SJSA1 (cell line): ENCODE results near the gene NAT8L. TPM values are rescaled to one million over a fixed set of nuclear protein-coding genes. Genes with fewer than 3 reads are reported as not detected.

Source experiments
- DNase-seq, 2 experiments: peaks; one replicate each; pipeline ENCODE4 v3.0.0-alpha.2; 2015 to 2020; ENCODE audit warnings: low spot score in 2 of 2, low read depth in 1 of 2
- H3K27ac ChIP-seq: fragments of 250-450 bp; sonication (Bioruptor Pico); 2 replicates; pipeline ENCODE4 v1.5.1; 2020; ENCODE audit warnings: mild to moderate bottlenecking, moderate library complexity
- H3K27me3 ChIP-seq: fragments of 250-450 bp; sonication (Bioruptor Pico); replicated peaks from 2 replicates; pipeline ENCODE4 v1.5.1; 2020; ENCODE audit warnings: mild to moderate bottlenecking, moderate library complexity
- H3K36me3 ChIP-seq: fragments of 250-450 bp; sonication (Bioruptor Pico); 2 replicates; pipeline ENCODE4 v1.5.1; 2020; ENCODE audit warnings: mild to moderate bottlenecking
- H3K4me1 ChIP-seq: fragments of 250-450 bp; sonication (Bioruptor Pico); replicated peaks from 2 replicates; pipeline ENCODE4 v1.6.1; 2021; ENCODE audit warnings: mild to moderate bottlenecking
- H3K4me3 ChIP-seq: fragments of 250-450 bp; sonication (Bioruptor Pico); 2 replicates; pipeline ENCODE4 v1.5.1; 2020; ENCODE audit warnings: mild to moderate bottlenecking
- H3K9me3 ChIP-seq: fragments of 250-450 bp; sonication (Bioruptor Pico); replicated peaks from 2 replicates; pipeline ENCODE4 v1.5.1; 2020; ENCODE audit warnings: mild to moderate bottlenecking
- total RNA-seq: library from RNA; depleted of rRNA; stranded (reverse); fragments of >200 nt; shearing (Covaris generic); gene quantifications from 2 replicates; pipeline ENCODE4 v1.2.3, GENCODE V29; 2014

Gene NAT8L
- total RNA-seq, 1 experiment from 2014 or later, result not detected

GRCh38 chr4:2079926-2080325 is 20.8 kb downstream of the NAT8L start:
- Histone ChIP-seq H3K4me1 (no peaks in the 10 kb centered on the region), H3K9me3 (no peaks in the 10 kb centered on the region), H3K27ac (no peak overlapping the region), H3K4me3 (no peak overlapping the region), H3K27me3 (no peaks in the 10 kb centered on the region), H3K36me3 (no peaks in the 10 kb centered on the region)
- DNase-seq, result no peak

DNA sequence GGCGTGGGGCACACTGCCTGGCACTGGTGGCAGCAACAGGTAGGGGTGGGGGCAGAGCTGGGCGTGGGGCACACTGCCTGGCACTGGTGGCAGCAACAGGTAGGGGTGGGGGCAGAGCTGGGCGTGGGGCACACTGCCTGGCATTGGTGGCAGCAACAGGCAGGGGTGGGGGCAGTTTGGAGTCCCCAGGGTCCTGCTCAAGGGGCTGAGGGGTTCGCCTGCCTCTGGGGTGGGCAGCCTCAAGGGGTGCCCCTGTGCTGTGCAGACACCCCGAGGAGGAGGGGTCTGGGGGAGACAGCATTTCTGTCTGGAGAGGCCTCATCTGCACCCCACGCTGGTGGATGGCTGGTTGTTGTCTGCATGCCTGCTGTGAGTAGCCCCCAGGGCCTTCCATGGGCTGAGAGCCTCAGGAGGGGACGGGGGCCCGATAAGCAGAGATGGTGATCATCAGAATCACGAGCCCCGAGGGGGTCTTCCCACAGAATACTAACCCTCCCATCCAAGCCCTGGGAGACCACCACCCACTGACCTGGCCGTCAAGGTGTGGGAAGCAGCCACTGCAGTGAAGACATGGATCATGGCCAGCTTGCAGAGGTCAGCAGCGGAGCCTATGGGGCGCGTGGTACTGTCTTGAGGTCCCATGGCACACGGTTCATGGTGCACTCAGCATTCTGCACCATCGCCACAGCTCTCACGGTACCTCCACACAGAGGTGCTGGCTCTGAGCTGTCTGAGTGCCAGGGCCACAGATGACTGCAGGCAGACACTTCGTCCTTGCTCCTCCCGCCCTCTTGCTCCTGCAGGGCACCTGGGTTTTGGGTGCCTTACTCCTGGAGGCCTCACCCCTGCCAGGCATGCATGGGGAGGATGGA is 21.5 kb downstream of the NAT8L start:
- DNase-seq, result no peak
- no peak overlapping the region for H3K27ac ChIP-seq

GRCh38 chr4:2081540-2081939 is 22.4 kb downstream of the NAT8L start:
- H3K27me3 ChIP-seq, result no peaks in the 10 kb centered on the region
- DNase-seq, result peak in 1 of 2 experiments; percentile 1
- H3K9me3 ChIP-seq, result no peaks in the 10 kb centered on the region
- no peak overlapping the region for H3K4me3 ChIP-seq
- no peaks in the 10 kb centered on the region for H3K4me1 ChIP-seq
- H3K27ac ChIP-seq, result no peak overlapping the region
- no peaks in the 10 kb centered on the region for H3K36me3 ChIP-seq

More for the DNA sequence above, 21.5 kb downstream of the NAT8L start:
- Histone ChIP-seq H3K9me3 (no peaks in the 10 kb centered on the region), H3K27me3 (no peaks in the 10 kb centered on the region), H3K4me1 (no peaks in the 10 kb centered on the region), H3K36me3 (no peaks in the 10 kb centered on the region), H3K4me3 (no peak overlapping the region)

DNA sequence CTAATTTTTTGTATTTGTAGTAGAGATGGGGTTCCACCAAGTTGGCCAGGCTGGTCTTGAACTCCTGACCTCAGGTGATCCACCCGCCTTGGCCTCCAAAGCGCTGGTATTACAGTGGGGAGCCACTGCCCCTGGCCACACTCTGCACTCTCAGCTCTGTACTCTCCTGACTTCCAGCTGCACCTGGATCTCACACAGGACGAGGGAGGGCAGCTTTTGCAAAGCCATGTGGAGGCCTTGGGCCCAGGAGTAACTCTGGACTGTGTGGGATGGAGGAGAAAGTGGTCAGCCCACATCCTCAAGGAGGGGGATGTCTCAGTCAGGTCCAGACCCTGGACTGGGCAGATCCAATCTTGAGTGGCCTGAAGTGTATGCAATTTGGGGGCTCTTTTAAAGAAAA is 23.0 kb downstream of the NAT8L start:
- H3K27me3 ChIP-seq, result no peaks in the 10 kb centered on the region
- no peaks in the 10 kb centered on the region for H3K36me3 ChIP-seq
- peak in 1 of 2 experiments; percentile 1 for DNase-seq
- no peaks in the 10 kb centered on the region for H3K9me3 ChIP-seq
- H3K27ac ChIP-seq, result no peak overlapping the region
- no peak overlapping the region for H3K4me3 ChIP-seq
- H3K4me1 ChIP-seq, result no peaks in the 10 kb centered on the region

- DNase-seq, result no peak
- Histone ChIP-seq H3K27me3 (no peaks in the 10 kb centered on the region), H3K4me3 (no peak overlapping the region), H3K27ac (no peak overlapping the region), H3K4me1 (no peaks in the 10 kb centered on the region), H3K9me3 (no peaks in the 10 kb centered on the region), H3K36me3 (no peaks in the 10 kb centered on the region)
Measured at GRCh38 chr4:2082627-2083026, 23.5 kb downstream of the NAT8L start.

DNA sequence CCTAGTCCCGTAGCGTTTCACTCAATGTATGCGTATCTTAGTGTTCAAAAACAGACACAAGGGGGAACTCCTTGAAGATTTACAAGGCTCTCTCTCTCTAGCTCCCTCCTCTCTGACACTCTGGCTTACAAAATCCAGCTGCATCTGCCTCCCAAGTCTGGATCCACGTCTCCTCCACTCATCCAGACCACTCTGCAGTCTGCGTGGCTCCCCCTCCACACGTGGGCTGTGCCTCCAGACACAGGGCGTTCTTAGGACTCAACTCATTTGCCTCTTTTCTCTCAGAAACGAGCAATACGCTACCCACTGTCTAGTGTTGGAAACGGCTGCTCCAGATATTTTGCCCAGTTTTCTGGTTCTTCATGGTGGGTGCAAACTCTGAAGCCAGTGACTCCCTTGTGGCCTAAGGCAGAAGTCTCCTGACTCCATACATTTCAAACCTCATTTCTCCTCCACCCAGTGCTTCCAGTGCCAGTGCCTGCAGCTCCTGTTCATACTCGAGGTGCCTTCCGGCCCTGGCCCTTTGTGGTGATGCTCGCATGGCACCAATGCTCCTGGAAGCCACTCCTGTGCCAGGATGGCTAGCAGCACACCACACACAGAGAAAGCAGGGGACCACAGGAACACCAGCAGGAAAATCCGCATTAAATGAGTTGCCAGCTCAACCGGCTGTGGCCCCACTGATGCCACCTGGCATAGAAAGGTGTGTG is 24.1 kb downstream of the NAT8L start:
- Histone ChIP-seq H3K9me3 (no peaks in the 10 kb centered on the region), H3K27ac (no peak overlapping the region), H3K27me3 (no peaks in the 10 kb centered on the region), H3K36me3 (no peaks in the 10 kb centered on the region), H3K4me3 (no peak overlapping the region), H3K4me1 (no peaks in the 10 kb centered on the region)
- peak in 1 of 2 experiments; percentile 6 for DNase-seq

DNA sequence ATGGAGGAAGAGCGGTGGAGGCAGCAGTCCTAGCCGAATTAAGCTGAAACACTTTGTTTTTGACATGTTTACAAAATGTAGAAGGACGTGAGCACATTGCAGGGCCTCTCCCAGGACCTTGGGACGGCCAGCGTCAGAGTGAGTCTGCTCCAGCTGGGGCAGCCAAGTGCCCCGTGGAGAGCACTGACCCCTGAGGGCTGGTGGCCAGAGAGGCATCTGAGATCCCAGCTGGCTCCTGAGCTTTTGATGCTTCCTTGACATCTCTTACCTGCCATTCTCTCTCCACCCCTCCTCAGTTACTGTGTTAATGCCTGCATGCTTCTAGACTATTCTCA is 24.7 kb downstream of the NAT8L start:
- Histone ChIP-seq H3K4me3 (no peak overlapping the region), H3K4me1 (no peaks in the 10 kb centered on the region), H3K27me3 (no peaks in the 10 kb centered on the region), H3K9me3 (no peaks in the 10 kb centered on the region), H3K36me3 (no peaks in the 10 kb centered on the region), H3K27ac (no peak overlapping the region)
- DNase-seq, result no peak

DNA sequence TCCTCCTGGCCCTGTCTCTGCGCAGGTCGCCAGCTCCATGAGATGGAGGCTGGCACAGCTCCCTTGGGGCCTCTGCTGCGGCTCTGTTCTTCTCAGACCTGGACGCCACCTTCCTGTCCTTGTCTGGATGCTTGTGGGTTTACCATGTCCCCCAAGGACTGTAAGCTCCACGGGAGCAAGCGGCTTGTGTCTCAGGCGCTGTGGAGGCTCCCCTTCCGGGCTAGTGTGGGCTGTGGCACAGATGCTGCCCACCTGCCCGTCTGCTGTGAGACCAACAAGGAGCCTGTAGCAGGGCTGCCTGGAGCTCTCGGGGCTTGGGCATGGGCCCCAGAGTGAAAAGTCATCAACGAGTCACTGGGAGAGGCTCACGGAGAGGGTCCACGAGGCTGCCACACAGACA is 25.2 kb downstream of the NAT8L start:
- Histone ChIP-seq H3K4me1 (no peaks in the 10 kb centered on the region), H3K9me3 (no peaks in the 10 kb centered on the region), H3K4me3 (no peak overlapping the region), H3K27me3 (no peaks in the 10 kb centered on the region), H3K36me3 (no peaks in the 10 kb centered on the region), H3K27ac (no peak overlapping the region)
- no peak for DNase-seq

DNA sequence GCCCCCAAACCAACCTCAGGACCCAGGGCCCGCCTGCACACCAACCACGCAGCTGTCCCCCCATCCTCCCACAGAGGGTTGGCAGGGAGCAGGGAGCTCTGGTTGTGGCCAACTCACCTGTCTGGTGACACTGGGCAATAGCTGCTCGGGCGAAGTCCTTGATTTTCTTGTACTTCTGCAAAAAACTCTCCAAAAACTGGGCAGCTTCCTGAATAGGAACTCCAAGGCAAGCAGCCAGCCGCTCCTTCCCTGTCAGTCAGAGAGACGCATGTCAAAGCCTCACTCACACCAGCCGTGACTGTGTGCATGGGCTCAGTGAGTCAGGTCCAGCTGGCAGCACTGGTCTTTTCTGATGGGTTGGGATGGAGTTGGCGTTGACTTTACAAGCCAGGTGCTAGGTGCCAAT is 26.4 kb downstream of the NAT8L start:
- Histone ChIP-seq H3K4me1 (no peaks in the 10 kb centered on the region), H3K9me3 (no peaks in the 10 kb centered on the region), H3K4me3 (no peak overlapping the region), H3K27me3 (no peaks in the 10 kb centered on the region), H3K27ac (no peak overlapping the region), H3K36me3 (no peaks in the 10 kb centered on the region)
- DNase-seq, result no peak

DNA sequence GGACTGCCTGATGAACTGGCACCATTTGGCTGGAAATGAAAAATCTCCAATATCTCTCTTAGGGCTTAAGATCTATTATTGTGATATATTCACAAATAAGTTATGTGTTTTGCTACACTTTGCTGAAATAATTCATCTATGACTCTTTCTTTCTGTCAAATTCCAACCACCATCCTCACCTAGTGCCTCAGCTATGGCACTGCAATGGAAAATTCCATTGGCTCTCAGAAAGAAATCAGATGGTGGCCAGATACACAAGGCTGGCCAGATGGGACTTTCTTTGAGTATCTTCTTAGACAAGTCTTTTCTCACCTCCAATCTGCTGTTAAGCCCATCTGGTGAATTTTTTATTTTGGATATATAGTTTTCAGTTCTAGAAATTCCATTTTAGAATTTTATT is 28.0 kb downstream of the NAT8L start:
- Histone ChIP-seq H3K27ac (no peak overlapping the region), H3K4me1 (no peaks in the 10 kb centered on the region), H3K36me3 (no peaks in the 10 kb centered on the region), H3K27me3 (no peaks in the 10 kb centered on the region), H3K9me3 (no peaks in the 10 kb centered on the region), H3K4me3 (no peak overlapping the region)
- no peak for DNase-seq

- no peaks in the 10 kb centered on the region for H3K9me3 ChIP-seq
- H3K27me3 ChIP-seq, result no peaks in the 10 kb centered on the region
- no peak overlapping the region for H3K27ac ChIP-seq
- DNase-seq, result no peak
- no peaks in the 10 kb centered on the region for H3K36me3 ChIP-seq
- H3K4me3 ChIP-seq, result no peak overlapping the region
- H3K4me1 ChIP-seq, result no peaks in the 10 kb centered on the region
Measured at GRCh38 chr4:2089222-2089621, 30.1 kb downstream of the NAT8L start.

DNA sequence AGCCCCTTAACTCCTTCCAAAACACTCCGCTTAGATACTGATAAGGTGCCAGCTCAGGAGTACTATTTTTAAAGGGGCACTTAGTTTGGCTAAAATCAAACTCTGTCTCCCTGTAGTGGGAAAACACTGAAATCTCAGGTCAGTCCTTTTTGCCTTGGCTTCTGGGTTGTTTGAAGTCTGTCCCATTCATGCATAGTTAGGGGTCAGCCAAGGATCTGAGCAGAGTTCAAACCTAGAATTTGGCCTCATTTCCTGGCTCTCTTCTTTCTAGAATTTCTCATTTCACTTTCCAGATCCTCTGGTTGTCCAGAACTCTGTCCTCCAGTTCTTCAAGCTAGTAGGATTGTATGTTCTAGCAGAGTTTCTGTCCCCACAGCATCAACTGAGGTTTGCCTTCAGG is 31.5 kb downstream of the NAT8L start:
- Histone ChIP-seq H3K4me1 (no peaks in the 10 kb centered on the region), H3K27ac (no peak overlapping the region), H3K27me3 (no peaks in the 10 kb centered on the region), H3K4me3 (no peak overlapping the region), H3K36me3 (no peaks in the 10 kb centered on the region), H3K9me3 (no peaks in the 10 kb centered on the region)
- DNase-seq, result no peak

GRCh38 chr4:2091990-2092668 is 33.0 kb downstream of the NAT8L start:
- Histone ChIP-seq H3K4me3 (no peak overlapping the region), H3K9me3 (no peaks in the 10 kb centered on the region), H3K36me3 (no peaks in the 10 kb centered on the region), H3K27me3 (no peaks in the 10 kb centered on the region), H3K4me1 (no peaks in the 10 kb centered on the region), H3K27ac (no peak overlapping the region)
- no peak for DNase-seq

GRCh38 chr4:2092669-2093053 is 33.5 kb downstream of the NAT8L start:
- Histone ChIP-seq H3K36me3 (no peaks in the 10 kb centered on the region), H3K27me3 (no peaks in the 10 kb centered on the region), H3K27ac (no peak overlapping the region), H3K4me1 (no peaks in the 10 kb centered on the region), H3K9me3 (no peaks in the 10 kb centered on the region), H3K4me3 (no peak overlapping the region)
- no peak for DNase-seq
